Retinal pigment epithelial cell (primary cell): ENCODE results near the gene PLCG2.
"Not testable (repeated sequence)": the region's sequence is repeated elsewhere in the genome, so short reads cannot be mapped to it uniquely, and the experiment has no call there.

Experiments
- DNase-seq: peaks from one replicate; pipeline ENCODE4 v3.0.0-alpha.2; 2010; ENCODE audit warnings: low read depth
- H3K4me3 ChIP-seq: 2 replicates; pipeline ENCODE4 v1.5.1; 2011; ENCODE audit warnings: mild to moderate bottlenecking, low read length, control low read depth, moderate library complexity
- CTCF ChIP-seq: conservative IDR thresholded peaks from 2 replicates; pipeline ENCODE4 v1.5.1; 2011; ENCODE audit warnings: low read depth, low read length, control low read depth, inconsistent platforms

PLCG2 gene

DNA sequence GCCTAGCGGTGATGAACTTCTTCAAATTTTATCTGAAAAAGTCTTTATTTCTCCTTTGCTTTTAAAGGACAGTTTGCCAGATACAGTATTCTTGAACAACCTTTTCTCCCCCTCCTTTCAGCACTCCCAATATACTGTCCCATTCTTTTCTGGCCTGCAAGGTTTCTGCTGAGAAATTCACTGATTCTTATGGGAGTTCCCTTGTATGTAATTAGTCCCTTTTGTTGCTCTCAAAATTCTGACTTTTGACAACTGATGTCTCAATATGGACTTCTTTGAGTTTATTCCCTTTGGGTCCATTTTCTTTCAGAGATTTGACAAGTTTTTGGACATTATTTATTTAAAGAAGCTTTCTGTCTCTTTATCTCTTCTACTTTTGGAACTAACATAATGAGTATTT, 192.8 kb downstream of the PLCG2 start:
- no peak for TF ChIP-seq CTCF
- H3K4me3 ChIP-seq: no peak overlapping the region
- DNase-seq: no peak

DNA sequence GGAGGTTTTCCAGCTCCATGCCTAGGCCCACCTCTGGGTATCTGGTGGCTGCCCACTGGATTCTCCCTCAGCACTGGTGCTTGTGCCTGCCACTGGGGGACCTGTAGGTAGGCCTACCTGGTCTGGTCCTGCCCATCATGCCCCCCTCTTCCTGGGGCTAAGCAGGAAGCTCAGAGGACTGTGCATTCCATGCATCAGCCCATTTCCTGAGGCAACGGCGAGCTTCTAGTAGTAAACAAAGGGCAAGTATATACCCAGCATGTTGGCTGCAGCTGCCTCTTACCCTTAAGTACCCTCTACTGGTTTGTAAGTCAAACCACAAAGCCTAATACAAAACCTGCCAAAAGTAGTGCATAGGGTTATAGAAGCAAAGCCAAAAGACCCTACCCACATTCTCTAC, 194.6 kb downstream of the PLCG2 start:
- TF ChIP-seq CTCF: no peak
- no peak overlapping the region for H3K4me3 ChIP-seq
- no peak for DNase-seq

DNA sequence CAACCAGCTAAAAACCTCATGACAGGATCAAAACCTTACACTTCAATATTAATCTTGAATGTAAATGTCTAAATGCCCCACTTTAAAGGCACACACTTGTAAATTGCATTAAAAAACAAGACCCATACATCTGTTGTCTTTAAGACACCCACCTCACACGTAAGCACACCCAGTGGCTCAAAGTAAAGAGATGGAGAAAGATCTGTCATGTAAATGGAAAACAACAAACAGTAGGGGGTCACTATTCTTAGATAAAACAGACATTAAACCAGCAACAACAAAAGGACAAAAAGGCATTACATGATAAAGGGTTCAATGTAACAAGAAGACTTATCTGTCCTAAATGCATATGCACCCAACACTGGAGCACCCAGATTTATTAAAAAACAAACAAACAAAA, 196.5 kb downstream of the PLCG2 start:
- no peak for TF ChIP-seq CTCF
- no peak overlapping the region for H3K4me3 ChIP-seq
- no peak for DNase-seq

DNA sequence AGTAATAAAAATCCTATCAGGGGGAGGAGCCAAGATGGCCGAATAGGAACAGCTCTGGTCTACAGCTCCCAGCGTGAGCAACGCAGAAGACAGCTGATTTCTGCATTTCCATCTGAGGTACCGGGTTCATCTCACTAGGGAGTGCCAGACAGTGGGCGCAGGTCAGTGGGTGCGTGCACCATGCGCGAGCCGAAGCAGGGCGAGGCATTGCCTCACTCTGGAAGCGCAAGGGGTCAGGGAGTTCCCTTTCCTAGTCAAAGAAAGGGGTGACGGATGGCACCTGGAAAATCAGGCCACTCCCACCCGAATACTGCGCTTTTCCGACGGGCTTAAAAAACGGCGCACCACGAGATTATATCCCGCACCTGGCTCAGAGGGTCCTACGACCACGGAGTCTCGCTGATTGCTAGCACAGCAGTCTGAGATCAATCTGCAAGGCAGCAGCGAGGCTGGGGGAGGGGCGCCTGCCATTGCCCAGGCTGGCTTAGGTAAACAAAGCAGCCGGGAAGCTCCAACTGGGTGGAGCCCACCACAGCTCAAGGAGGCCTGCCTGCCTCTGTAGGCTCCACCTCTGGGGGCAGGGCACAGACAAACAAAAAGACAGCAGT, 198.3 kb downstream of the PLCG2 start:
- not testable (repeated sequence) for H3K4me3 ChIP-seq, DNase-seq

GRCh38 chr16:81987121-81987520, 208.0 kb downstream of the PLCG2 start:
- no peak for TF ChIP-seq CTCF
- DNase-seq: no peak
- no peak overlapping the region for H3K4me3 ChIP-seq

DNA sequence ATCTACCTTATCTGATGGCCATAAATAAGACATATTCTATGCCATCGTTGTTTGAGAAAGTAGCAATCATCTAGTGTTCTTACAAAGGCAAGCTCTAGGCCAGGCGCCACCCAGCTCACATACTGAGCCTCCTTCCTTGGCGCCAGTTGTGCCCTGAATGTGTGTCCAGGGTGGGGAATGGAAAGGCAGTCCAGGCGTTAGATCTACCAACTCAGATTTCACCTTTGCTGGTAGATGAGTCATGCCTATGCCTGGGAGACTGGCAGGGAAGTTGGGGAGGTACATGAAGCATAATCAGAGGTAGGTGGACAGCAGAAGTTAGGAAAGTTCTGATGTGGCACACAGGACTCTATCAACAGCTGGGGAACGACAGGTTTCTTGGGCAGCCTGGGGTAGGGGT, 208.6 kb downstream of the PLCG2 start:
- DNase-seq: no peak
- no peak overlapping the region for H3K4me3 ChIP-seq
- TF ChIP-seq CTCF: no peak

- no peak overlapping the region for H3K4me3 ChIP-seq
- TF ChIP-seq CTCF: no peak
- no peak for DNase-seq
Measured at GRCh38 chr16:81992859-81993258, 213.8 kb downstream of the PLCG2 start.

DNA sequence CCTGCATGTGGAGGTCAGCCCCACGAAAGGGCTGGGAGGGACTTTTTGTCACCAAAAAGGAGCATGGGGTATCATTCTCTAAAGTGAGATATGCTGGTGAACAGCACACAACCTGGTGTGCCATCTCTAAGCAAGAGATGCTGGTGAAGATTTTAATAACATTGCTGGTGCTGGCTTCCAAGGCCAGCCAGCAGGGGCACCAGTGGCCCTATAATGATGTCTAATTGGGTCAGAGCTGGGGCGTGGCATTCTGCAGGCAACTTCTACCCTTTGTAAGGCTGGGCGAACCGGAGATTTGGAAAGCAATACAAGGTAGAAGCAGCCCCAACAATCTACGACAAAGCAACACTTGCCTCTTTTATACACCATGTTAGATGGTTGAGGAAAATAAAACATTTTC, 215.4 kb downstream of the PLCG2 start:
- no peak for DNase-seq
- peak; percentile 34 for TF ChIP-seq CTCF
- no peak overlapping the region for H3K4me3 ChIP-seq
